HT1080 (cell line): Measurements from ENCODE around the gene CLEC18A. TPM values are rescaled to one million over a fixed set of nuclear protein-coding genes. Genes with fewer than 3 reads are reported as not detected.
A peak's percentile ranks its signal among the peaks of the same experiment; 100 is the strongest.
"Not testable (repeated sequence)": the region's sequence is repeated elsewhere in the genome, so short reads cannot be mapped to it uniquely, and the experiment has no call there.

Source experiments
- DNase-seq: peaks from one replicate; pipeline ENCODE4 v3.0.0-alpha.2; 2015; ENCODE audit warnings: low read depth
- total RNA-seq: library from RNA; depleted of rRNA; stranded (reverse); fragments of >200 nt; shearing (Covaris generic); gene quantifications from 2 replicates; pipeline ENCODE4 v1.2.3, GENCODE V29; 2014

Gene CLEC18A
- total RNA-seq, 1 experiment from 2014 or later = 0.10 TPM

DNA sequence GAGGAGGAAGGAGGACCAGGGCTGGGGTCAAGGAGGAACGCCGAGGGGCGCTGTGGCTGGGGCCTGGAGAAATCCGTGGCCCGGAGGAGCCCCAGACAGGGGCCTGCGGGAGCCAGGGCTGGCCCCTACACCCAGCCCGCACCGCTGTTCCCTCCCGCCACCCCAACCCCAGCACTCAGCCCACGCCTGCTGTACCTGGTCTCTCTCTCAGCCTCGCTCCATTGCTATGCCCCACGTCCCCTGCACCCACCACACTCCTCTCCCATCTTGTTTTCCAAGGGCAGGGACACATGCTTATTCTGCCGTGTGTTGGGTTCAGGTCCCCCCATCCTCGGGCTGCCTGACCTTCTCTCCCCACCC lies 518 bp downstream of the CLEC18A start:
- DNase-seq = not testable (repeated sequence)

- not testable (repeated sequence) for DNase-seq
These were observed 982 bp downstream of the CLEC18A start for GRCh38 chr16:69952116-69952515.

- DNase-seq = not testable (repeated sequence)
These were observed 1.6 kb downstream of the CLEC18A start for GRCh38 chr16:69952572-69953355.

DNA sequence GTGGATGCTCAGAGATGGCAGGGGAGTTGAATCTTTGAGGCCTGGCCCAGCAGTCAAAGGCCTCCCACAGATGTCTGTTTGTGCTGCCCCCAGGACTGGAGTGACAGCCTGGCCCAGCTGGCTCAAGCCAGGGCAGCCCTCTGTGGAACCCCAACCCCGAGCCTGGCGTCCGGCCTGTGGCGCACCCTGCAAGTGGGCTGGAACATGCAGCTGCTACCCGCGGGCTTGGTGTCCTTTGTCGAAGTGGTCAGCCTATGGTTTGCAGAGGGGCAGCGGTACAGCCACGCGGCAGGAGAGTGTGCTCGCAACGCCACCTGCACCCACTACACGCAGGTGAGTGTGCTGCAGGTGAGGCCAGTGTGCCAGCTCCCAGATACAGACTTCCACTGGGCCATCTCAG lies 3.1 kb downstream of the CLEC18A start:
- DNase-seq = not testable (repeated sequence)

DNA sequence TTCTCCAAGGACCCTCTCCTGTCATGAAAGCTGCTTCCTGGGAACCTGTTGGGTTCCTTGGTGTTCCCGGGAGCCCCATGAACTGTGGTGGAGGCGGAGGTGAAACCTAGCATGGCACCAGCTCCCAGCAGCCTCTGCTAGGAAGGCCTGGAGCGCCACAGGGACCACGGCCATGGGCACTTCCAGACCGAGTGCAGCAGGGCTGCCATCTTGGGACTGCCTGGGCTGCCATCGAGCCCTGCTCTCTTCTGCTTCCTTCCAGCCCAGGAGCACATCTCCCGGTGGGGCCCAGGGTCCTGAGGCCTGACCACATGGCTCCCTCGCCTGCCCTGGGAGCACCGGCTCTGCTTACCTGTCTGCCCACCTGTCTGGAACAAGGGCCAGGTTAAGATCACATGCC lies 12.2 kb downstream of the CLEC18A start:
- DNase-seq = not testable (repeated sequence)

DNA sequence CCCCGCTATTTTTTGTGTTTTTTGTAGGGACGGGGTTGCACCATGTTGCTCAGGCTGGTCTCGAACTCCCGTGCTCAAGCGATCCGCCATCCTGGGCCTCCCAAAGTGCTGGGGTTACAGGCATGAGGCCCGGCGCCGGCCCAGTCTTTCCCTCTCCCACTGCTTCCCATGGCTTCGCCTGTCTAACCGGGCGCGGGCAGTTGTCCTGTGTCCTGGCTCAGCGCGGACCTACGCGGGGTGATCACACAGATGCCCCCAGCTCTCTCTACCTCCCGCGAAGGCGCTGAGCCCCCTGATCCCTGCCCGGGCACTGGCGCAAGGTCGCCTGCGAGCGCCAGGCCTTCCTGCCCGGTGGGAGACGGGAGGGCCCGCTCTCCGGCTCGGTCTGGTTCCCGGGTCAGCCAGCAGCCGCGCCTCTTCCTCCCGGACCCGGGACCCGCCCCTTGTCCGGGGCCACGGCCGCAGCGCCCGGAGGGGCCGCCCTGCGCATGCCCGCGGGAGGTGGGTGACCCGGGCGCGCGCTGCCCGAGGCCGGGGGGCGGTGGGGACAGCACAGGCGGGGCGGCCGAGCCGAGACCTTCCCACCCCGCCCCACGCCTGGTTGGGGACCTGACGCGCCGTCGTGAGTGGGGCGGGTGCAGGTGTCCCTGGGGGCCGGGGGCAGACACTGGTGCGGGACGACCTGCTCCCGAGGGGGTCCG lies 14.0 kb downstream of the CLEC18A start:
- not testable (repeated sequence) for DNase-seq

GRCh38 chr16:69965661-69966054 lies 14.5 kb downstream of the CLEC18A start:
- DNase-seq = not testable (repeated sequence)

GRCh38 chr16:69967688-69968087 lies 16.6 kb downstream of the CLEC18A start:
- DNase-seq = not testable (repeated sequence)

GRCh38 chr16:69968125-69968524 lies 17.0 kb downstream of the CLEC18A start:
- not testable (repeated sequence) for DNase-seq

GRCh38 chr16:69969657-69970056 lies 18.5 kb downstream of the CLEC18A start:
- not testable (repeated sequence) for DNase-seq

DNA sequence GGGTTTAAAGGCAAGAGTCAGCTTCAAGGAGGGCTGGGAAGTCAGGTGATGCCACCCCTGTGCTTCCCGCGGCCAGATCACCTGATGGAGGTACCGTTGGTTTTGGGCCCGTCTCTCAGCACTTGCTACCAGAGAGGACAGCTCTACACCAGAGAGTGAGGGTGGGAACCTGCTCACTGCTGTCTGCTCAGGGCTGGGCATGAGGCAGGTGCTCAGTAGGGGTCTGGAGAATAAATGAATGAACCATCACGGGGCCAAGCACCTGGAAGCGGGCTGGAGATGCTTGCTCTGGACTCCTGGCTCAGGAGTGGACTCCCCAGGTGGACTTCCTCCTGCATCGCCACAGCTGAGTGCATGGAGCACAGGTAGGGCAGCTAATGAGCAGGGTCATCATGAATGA lies 21.0 kb downstream of the CLEC18A start:
- DNase-seq = not testable (repeated sequence)

- DNase-seq = not testable (repeated sequence)
These were observed 21.8 kb downstream of the CLEC18A start for GRCh38 chr16:69972935-69973334.

GRCh38 chr16:69985196-69985595 lies 34.1 kb downstream of the CLEC18A start:
- not testable (repeated sequence) for DNase-seq

DNA sequence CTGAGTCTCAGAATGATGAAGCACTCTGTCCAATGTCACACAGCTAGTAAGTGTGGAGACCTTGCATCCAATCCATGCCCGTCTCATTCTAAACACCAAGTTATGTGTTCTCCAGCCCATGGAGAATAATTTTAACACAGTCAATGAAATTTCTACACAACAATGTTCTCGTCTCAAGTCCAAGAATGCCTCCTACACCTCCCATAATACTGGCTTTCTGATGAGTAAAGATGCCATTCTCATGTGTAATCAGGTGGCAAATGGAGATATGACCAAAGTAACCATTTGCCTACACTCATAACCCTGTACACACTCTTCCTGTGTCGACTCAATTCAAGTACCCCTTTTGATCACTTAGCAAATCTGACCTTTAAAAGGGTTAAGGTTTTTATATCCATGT lies 46.8 kb downstream of the CLEC18A start:
- peak; percentile 72 for DNase-seq

GRCh38 chr16:69999801-70000200 lies 48.7 kb downstream of the CLEC18A start:
- DNase-seq = not testable (repeated sequence)

DNA sequence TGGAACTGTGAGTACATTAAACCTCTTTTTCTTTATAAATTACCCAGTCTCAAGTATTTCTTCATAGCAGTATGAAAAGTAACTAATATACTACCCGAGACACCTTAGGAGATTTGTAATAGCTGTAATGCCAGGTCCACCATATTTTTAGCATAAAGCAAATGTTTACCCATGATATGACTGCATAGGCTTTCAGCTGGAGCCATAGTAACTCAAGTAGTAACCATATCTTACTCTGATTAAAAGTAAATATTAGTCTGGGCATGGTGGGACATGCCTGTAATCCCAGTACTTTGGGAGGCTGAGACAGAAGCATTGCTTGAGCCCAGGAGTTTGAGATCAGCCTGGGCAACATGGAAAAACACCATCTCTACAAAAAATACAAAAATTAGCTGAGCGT lies 52.4 kb downstream of the CLEC18A start:
- DNase-seq = not testable (repeated sequence)

- not testable (repeated sequence) for DNase-seq
These were observed 57.5 kb downstream of the CLEC18A start for GRCh38 chr16:70008604-70009003.

DNA sequence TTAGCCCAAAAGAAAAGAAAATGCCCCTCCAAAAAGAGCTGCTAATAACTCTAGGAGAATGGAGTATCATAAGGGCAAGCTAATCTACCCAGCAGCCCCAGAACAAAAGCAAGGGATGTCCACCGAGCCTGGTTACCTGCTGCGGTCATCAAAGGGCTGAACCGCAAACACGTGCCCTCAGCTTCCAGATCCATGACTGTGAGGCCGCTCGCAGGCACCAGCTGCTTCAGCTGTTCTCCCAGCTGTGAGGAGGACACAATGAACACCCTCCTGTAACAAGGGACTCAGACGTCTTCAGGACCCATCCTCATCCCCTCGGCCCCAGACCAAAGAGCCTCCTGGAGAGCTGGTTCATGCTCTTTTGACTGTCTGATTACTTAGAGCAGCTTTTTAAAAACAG lies 59.5 kb downstream of the CLEC18A start:
- DNase-seq = not testable (repeated sequence)

DNA sequence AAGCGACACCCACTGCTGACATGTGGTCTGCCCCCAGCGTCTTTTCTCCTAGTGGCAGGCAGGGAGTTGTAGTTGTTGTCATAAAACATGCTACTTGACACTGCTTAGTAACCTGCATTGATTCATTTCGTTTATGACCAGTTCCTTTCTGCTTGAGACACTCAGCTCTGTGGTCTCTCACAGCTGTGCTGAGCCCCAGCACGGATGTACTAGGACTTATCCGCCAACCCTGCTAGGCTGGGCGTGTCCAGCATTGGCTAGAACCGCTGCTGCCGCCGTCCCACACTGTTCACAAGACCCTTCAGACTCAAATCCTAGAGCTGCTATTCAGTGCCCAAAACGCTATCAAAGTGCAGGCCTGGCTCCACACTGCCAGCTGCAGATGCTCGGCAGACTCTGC lies 60.0 kb downstream of the CLEC18A start:
- not testable (repeated sequence) for DNase-seq

DNA sequence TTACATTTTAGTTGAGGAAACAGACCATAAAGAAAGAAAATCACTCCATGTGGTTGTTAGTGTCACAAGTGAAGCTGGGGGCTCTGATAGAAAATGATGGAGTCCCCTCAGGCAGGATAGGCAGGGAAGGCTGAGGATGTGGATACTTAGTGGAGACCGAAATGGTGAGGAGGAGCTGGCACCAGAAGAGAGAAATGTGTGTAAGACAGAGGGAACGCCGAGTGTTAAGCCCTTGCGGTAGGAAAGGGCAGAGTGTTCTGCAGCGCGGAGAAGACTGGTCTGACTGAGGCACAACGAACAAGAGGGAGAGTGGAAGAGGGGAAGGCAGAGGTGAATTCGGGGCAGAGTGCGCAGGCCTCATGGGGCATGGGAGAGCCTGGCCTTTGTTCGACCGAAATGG lies 61.2 kb downstream of the CLEC18A start:
- DNase-seq = not testable (repeated sequence)

DNA sequence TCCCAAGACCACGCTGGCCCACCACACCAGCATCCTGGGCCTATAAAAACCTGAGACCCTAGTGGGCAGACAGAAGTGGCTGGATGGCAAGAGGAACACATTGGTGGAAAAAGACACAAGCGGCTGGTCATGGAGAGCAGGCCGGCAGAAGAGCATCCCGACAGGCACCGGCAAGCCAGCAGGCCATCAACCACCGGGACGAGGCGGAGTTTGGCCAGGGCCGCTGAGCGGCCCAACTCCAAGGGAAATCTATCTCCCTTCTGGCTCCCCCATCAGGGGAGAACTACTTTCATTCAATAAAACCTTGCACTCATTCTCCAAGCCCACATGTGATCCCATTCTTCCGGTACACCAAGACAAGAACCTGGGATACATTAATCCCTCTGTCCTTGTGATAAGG lies 61.8 kb downstream of the CLEC18A start:
- DNase-seq = not testable (repeated sequence)
